Endothelial cell of umbilical vein (primary cell): ENCODE measurements around the gene CTRB2.

Experiments used
- CTCF ChIP-seq, 2 donors: IDR thresholded peaks; 1 replicate in 1 of 2; 2 replicates in 1 of 2; pipeline ENCODE4 v1.5.1; 2011; ENCODE audit warnings: low read length in 2 of 2, mild to moderate bottlenecking in 2 of 2, moderate library complexity in 2 of 2, control low read depth in 1 of 2, inconsistent platforms in 1 of 2, low read depth in 1 of 2; ENCODE audit not compliant: insufficient read depth in 1 of 2; ENCODE audit errors: extremely low read depth in 1 of 2
- EZH2 ChIP-seq: IDR thresholded peaks from 2 replicates; pipeline ENCODE4 v1.6.1; 2012; ENCODE audit warnings: borderline replicate concordance, low read depth, mild to moderate bottlenecking, moderate library complexity, low read length, inconsistent platforms; ENCODE audit not compliant: severe bottlenecking
- JUN ChIP-seq: IDR thresholded peaks from 2 replicates; pipeline ENCODE4 v1.6.1; 2011; ENCODE audit warnings: borderline replicate concordance, low read depth; ENCODE audit not compliant: insufficient read length, insufficient read depth
- MAX ChIP-seq: IDR thresholded peaks from 2 replicates; pipeline ENCODE4 v1.6.1; 2011; ENCODE audit not compliant: insufficient read depth, insufficient read length
- POLR2A ChIP-seq: IDR thresholded peaks from 2 replicates; pipeline ENCODE4 v1.6.1; 2012; ENCODE audit warnings: low read depth, mild to moderate bottlenecking, control low read depth, low read length
- POLR2AphosphoS5 ChIP-seq: IDR thresholded peaks from 2 replicates; pipeline ENCODE4 v1.6.1; 2012; ENCODE audit warnings: low read depth, mild to moderate bottlenecking, control low read depth, low read length, moderate library complexity; ENCODE audit not compliant: insufficient read depth

- no peak for TF ChIP-seq CTCF (IDR thresholded peaks at IDR 0.05; ENCODE audit: extremely low read depth in 1 of 2, insufficient read depth in 1 of 2, low read depth in 1 of 2, low read length in 2 of 2)
- no peak for TF ChIP-seq POLR2AphosphoS5
- TF ChIP-seq POLR2A, result no peak
- TF ChIP-seq EZH2, result no peak
- TF ChIP-seq MAX, result no peak
- TF ChIP-seq JUN, result no peak
These were observed 31.9 kb downstream of the CTRB2 start for GRCh38 chr16:75175074-75175473.
